K562 (cell line): ENCODE results near the gene RAB25. TPM values are rescaled to one million over a fixed set of nuclear protein-coding genes. Genes with fewer than 3 reads are reported as not detected.

ENCODE experiments used
- FOXM1 ChIP-seq, 2 experiments: fragments of 450-650 bp in 1 of 2; sonication (generic) in 1 of 2; formaldehyde crosslinking in 1 of 2; IDR thresholded peaks; 2 replicates each; pipeline versions ENCODE4 v1.6.1 to v1.9.0; 2017 to 2022; ENCODE audit warnings: low read depth in 2 of 2, mild to moderate bottlenecking in 2 of 2, missing genetic modification reagents in 1 of 2, moderate library complexity in 1 of 2
- TCF3 ChIP-seq: sonication (generic); formaldehyde crosslinking; IDR thresholded peaks from 2 replicates; pipeline ENCODE4 v1.4.0; 2020; ENCODE audit warnings: mild to moderate bottlenecking, missing genetic modification reagents
- polyA plus RNA-seq, 8 experiments: library from polyadenylated mRNA; depleted of rRNA in 4 of 8; stranded (reverse) in 5 of 8; unstranded in 3 of 8; fragments of >200 nt; fragmentation: Nextera tagmentation in 2 of 8; fragmentation: Illumina TruSeq in 1 of 8; extraction: Ambion mirVana in 2 of 8; extraction: Trizol in 1 of 8; gene quantifications; 2 replicates each; pipeline versions ENCODE4 v1.2.1 to v1.2.3, GENCODE V29; 2011 to 2014; ENCODE audit warnings: inconsistent platforms in 1 of 8, missing spikeins in 1 of 8
- total RNA-seq, 7 experiments: library from RNA; depleted of rRNA in 6 of 7; stranded (reverse); fragments of >200 nt in 6 of 7; fragmentation: Illumina TruSeq in 2 of 7; extraction: Trizol in 2 of 7; gene quantifications; 2 replicates each; pipeline versions ENCODE4 v1.2.1 to v1.2.3, GENCODE V29; 2011 to 2021; ENCODE audit warnings: low replicate concordance in 1 of 7
- TF ChIP-seq, protein P1 (sequence below): sonication (generic); formaldehyde crosslinking; IDR thresholded peaks from 2 replicates; pipeline ENCODE4 v1.8.0; 2022; ENCODE audit warnings: mild to moderate bottlenecking, missing genetic modification reagents
- TF ChIP-seq, protein P2 (sequence below): fragments of 200-600 bp; sonication (generic); IDR thresholded peaks from one replicate; pipeline ENCODE4 v1.6.1; 2012; ENCODE audit warnings: mild to moderate bottlenecking, low read depth, low read length, inconsistent platforms
- TF ChIP-seq, protein P3 (sequence below): sonication (generic); formaldehyde crosslinking; IDR thresholded peaks from 2 replicates; pipeline ENCODE4 v1.9.0; 2022; ENCODE audit warnings: mild to moderate bottlenecking, missing genetic modification reagents
- TF ChIP-seq, protein P4 (sequence below): sonication (generic); formaldehyde crosslinking; IDR thresholded peaks from 2 replicates; pipeline ENCODE4 v1.8.0; 2023; ENCODE audit warnings: missing genetic modification reagents, mild to moderate bottlenecking, borderline replicate concordance

RAB25 gene
- total and polyA plus RNA-seq, 9 of the 15 experiments (the other 6 are each of a cell fraction or from before 2014, with no cell fraction given) = 0.10 to 0.27 (median 0.13) TPM; not detected in 6

DNA sequence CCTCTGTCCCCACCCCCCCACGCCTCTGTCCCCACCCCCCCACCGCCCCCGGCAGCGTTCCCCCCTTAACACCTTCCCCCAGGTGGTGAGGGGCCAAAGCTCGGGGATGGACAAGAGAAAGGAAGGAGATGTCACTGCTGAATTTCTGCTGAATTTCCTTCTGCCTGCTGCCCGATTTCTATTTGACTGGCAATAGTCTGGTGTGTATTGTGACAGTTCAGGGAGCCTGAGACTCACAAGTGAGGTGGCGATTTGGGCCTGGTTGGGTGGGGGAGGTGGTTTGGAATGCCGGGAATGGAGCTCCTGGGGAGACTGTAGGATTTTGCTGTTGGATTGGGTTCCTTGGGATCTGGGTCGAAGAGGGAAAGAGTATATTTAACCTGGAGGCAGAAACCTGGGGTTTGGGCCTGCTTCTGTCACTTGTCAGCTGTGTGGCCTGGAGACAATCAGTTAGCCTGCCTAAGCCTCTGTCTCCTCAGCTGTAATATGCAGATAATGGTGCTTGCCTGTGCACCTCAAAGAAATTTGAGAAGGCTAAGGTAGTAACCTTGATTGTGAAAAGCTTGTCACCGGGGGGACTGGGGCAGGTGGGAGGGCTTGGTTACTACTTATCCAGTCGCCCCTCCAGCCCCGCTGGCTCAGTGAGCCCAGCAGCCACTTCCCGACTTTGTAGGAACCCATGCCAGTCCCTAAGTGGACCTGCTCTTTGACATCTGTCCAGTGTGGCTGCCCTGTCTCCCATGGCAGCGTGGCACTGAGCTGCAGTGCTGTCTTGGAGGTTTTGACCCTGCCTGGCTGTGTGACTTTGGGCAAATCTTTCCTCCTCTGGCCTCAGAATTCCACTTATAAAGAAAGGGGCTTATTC, 45.9 kb downstream of the RAB25 start (continued):
- TF ChIP-seq, protein P1, sequence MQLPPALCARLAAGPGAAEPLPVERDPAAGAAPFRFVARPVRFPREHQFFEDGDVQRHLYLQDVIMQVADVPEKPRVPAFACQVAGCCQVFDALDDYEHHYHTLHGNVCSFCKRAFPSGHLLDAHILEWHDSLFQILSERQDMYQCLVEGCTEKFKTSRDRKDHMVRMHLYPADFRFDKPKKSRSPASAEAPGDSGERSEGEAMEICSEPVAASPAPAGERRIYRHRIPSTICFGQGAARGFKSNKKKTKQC (CRISPR knock-in tag) = no peak
- TF ChIP-seq, protein P2, sequence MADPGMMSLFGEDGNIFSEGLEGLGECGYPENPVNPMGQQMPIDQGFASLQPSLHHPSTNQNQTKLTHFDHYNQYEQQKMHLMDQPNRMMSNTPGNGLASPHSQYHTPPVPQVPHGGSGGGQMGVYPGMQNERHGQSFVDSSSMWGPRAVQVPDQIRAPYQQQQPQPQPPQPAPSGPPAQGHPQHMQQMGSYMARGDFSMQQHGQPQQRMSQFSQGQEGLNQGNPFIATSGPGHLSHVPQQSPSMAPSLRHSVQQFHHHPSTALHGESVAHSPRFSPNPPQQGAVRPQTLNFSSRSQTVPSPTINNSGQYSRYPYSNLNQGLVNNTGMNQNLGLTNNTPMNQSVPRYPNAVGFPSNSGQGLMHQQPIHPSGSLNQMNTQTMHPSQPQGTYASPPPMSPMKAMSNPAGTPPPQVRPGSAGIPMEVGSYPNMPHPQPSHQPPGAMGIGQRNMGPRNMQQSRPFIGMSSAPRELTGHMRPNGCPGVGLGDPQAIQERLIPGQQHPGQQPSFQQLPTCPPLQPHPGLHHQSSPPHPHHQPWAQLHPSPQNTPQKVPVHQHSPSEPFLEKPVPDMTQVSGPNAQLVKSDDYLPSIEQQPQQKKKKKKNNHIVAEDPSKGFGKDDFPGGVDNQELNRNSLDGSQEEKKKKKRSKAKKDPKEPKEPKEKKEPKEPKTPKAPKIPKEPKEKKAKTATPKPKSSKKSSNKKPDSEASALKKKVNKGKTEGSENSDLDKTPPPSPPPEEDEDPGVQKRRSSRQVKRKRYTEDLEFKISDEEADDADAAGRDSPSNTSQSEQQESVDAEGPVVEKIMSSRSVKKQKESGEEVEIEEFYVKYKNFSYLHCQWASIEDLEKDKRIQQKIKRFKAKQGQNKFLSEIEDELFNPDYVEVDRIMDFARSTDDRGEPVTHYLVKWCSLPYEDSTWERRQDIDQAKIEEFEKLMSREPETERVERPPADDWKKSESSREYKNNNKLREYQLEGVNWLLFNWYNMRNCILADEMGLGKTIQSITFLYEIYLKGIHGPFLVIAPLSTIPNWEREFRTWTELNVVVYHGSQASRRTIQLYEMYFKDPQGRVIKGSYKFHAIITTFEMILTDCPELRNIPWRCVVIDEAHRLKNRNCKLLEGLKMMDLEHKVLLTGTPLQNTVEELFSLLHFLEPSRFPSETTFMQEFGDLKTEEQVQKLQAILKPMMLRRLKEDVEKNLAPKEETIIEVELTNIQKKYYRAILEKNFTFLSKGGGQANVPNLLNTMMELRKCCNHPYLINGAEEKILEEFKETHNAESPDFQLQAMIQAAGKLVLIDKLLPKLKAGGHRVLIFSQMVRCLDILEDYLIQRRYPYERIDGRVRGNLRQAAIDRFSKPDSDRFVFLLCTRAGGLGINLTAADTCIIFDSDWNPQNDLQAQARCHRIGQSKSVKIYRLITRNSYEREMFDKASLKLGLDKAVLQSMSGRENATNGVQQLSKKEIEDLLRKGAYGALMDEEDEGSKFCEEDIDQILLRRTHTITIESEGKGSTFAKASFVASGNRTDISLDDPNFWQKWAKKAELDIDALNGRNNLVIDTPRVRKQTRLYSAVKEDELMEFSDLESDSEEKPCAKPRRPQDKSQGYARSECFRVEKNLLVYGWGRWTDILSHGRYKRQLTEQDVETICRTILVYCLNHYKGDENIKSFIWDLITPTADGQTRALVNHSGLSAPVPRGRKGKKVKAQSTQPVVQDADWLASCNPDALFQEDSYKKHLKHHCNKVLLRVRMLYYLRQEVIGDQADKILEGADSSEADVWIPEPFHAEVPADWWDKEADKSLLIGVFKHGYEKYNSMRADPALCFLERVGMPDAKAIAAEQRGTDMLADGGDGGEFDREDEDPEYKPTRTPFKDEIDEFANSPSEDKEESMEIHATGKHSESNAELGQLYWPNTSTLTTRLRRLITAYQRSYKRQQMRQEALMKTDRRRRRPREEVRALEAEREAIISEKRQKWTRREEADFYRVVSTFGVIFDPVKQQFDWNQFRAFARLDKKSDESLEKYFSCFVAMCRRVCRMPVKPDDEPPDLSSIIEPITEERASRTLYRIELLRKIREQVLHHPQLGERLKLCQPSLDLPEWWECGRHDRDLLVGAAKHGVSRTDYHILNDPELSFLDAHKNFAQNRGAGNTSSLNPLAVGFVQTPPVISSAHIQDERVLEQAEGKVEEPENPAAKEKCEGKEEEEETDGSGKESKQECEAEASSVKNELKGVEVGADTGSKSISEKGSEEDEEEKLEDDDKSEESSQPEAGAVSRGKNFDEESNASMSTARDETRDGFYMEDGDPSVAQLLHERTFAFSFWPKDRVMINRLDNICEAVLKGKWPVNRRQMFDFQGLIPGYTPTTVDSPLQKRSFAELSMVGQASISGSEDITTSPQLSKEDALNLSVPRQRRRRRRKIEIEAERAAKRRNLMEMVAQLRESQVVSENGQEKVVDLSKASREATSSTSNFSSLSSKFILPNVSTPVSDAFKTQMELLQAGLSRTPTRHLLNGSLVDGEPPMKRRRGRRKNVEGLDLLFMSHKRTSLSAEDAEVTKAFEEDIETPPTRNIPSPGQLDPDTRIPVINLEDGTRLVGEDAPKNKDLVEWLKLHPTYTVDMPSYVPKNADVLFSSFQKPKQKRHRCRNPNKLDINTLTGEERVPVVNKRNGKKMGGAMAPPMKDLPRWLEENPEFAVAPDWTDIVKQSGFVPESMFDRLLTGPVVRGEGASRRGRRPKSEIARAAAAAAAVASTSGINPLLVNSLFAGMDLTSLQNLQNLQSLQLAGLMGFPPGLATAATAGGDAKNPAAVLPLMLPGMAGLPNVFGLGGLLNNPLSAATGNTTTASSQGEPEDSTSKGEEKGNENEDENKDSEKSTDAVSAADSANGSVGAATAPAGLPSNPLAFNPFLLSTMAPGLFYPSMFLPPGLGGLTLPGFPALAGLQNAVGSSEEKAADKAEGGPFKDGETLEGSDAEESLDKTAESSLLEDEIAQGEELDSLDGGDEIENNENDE = no peak
- TF ChIP-seq, protein P3, sequence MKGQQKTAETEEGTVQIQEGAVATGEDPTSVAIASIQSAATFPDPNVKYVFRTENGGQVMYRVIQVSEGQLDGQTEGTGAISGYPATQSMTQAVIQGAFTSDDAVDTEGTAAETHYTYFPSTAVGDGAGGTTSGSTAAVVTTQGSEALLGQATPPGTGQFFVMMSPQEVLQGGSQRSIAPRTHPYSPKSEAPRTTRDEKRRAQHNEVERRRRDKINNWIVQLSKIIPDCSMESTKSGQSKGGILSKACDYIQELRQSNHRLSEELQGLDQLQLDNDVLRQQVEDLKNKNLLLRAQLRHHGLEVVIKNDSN (CRISPR knock-in tag) = no peak
- TF ChIP-seq TCF3 (CRISPR knock-in tag) (peak; percentile 74), FOXM1 (IDR thresholded peaks at IDR 0.05; ENCODE audit: low read depth) (no peak), FOXM1 (CRISPR knock-in tag; IDR thresholded peaks at IDR 0.05; ENCODE audit: low read depth) (no peak)
- TF ChIP-seq, protein P4, sequence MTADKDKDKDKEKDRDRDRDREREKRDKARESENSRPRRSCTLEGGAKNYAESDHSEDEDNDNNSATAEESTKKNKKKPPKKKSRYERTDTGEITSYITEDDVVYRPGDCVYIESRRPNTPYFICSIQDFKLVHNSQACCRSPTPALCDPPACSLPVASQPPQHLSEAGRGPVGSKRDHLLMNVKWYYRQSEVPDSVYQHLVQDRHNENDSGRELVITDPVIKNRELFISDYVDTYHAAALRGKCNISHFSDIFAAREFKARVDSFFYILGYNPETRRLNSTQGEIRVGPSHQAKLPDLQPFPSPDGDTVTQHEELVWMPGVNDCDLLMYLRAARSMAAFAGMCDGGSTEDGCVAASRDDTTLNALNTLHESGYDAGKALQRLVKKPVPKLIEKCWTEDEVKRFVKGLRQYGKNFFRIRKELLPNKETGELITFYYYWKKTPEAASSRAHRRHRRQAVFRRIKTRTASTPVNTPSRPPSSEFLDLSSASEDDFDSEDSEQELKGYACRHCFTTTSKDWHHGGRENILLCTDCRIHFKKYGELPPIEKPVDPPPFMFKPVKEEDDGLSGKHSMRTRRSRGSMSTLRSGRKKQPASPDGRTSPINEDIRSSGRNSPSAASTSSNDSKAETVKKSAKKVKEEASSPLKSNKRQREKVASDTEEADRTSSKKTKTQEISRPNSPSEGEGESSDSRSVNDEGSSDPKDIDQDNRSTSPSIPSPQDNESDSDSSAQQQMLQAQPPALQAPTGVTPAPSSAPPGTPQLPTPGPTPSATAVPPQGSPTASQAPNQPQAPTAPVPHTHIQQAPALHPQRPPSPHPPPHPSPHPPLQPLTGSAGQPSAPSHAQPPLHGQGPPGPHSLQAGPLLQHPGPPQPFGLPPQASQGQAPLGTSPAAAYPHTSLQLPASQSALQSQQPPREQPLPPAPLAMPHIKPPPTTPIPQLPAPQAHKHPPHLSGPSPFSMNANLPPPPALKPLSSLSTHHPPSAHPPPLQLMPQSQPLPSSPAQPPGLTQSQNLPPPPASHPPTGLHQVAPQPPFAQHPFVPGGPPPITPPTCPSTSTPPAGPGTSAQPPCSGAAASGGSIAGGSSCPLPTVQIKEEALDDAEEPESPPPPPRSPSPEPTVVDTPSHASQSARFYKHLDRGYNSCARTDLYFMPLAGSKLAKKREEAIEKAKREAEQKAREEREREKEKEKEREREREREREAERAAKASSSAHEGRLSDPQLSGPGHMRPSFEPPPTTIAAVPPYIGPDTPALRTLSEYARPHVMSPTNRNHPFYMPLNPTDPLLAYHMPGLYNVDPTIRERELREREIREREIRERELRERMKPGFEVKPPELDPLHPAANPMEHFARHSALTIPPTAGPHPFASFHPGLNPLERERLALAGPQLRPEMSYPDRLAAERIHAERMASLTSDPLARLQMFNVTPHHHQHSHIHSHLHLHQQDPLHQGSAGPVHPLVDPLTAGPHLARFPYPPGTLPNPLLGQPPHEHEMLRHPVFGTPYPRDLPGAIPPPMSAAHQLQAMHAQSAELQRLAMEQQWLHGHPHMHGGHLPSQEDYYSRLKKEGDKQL (CRISPR knock-in tag) = no peak
